Rectal smooth muscle tissue (tissue), 1 donor: ENCODE measurements around the gene PPCS.

Experiments
- H3K27ac ChIP-seq: one replicate; pipeline ENCODE4 v1.7.0; 2013; ENCODE audit warnings: low read depth, low read length, inconsistent platforms
- H3K27me3 ChIP-seq: one replicate; pipeline ENCODE4 v1.7.0; 2013; ENCODE audit warnings: low read length; ENCODE audit not compliant: control insufficient read depth, insufficient read depth
- H3K36me3 ChIP-seq: one replicate; pipeline ENCODE4 v1.7.0; 2013; ENCODE audit warnings: low read length; ENCODE audit not compliant: control insufficient read depth, insufficient read depth
- H3K4me1 ChIP-seq: one replicate; pipeline ENCODE4 v1.7.0; 2013; ENCODE audit warnings: low read length; ENCODE audit not compliant: control insufficient read depth, insufficient read depth
- H3K4me3 ChIP-seq: one replicate; pipeline ENCODE4 v1.7.0; 2013; ENCODE audit warnings: low read length
- H3K9ac ChIP-seq: one replicate; pipeline ENCODE4 v1.7.0; 2013; ENCODE audit warnings: low read length

The PPCS gene

DNA sequence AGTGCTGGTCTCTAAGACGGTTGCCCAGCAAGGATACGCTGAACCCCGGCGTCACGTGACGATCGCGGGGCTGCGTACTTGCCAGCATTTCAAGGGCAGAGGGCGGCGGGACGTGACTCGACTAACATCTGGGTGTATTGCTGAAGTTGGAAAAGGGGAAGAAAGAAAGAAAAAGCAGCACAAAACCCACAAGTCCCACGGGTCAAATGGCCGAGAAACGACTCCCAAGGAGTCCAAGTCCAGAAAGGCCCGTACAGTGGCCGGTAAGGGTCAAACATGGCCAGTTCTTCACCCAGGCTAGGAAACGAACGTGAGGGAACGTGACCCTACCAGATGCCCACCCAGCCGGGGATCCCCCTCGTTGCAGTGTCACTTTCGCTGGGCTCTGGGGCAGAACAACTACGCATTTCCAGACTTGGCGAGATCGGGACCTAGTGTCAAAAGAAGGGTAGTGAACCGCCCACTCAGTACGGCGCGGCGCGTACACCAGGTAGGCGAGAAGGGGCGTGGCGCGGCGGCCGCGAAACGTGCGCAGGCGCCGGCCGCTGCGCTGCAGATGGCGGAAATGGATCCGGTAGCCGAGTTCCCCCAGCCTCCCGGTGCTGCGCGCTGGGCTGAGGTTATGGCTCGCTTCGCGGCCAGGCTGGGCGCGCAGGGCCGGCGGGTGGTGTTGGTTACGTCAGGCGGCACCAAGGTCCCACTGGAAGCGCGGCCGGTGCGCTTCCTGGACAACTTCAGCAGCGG lies at the start of gene PPCS, which contains the start of gene ZMYND12:
Gene PPCS (plus strand): TSS at position 534 of the 744 bp plus-strand sequence. CDS start 23 bp downstream, at position 557.
Gene ZMYND12 (minus strand): TSS at position 13 of the 744 bp plus-strand sequence. CDS start 25 bp downstream, outside the sequence.
- Histone ChIP-seq H3K9ac (peak within 1 kb of the TSS; percentile 88), H3K27me3 (no peaks in the 10 kb centered on the region), H3K4me1 (peaks cover 5% of the 10 kb centered on the region), H3K36me3 (no peaks in the 10 kb centered on the region), H3K4me3 (peak within 1 kb of the TSS; percentile 97), H3K27ac (peak within 1 kb of the TSS; percentile 93)

DNA sequence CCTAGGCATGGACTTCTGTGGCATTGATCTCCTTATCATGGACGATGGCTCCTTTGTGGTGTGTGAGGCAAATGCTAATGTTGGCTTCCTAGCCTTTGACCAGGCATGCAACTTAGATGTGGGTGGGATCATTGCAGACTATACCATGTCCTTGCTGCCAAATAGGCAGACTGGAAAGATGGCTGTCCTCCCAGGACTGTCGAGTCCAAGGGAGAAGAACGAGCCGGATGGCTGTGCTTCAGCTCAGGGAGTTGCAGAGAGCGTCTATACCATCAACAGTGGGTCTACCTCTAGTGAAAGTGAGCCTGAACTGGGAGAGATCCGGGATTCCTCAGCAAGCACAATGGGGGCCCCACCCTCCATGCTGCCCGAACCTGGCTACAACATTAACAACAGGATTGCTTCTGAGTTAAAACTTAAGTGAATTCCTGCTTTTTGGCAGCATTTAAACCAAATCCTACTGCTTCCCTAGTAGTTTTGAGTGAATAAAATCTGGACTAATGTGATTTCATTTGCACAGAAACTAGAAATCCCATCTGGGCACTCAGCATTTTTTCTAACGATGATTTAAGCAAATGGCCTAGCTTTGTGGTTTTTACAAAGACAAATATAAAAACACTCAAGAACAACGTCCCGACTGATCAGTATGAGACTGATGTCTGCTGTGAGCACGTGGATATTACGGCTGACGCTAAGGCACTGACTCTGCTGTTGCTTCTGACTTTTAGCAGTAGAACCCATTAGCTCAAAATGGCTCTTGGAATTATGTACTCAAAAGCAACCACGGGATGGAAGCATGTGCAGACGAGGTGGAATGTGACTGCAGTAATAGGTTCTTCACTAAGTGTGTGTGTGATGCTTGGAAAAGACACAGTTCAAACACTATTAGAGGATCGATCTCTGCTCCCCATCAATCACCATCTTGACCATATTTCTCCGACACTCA lies 41.5 kb upstream of the PPCS start:
- Histone ChIP-seq H3K27me3 (no peaks in the 10 kb centered on the region), H3K36me3 (no peaks in the 10 kb centered on the region), H3K9ac (no peak overlapping the region), H3K27ac (no peak overlapping the region), H3K4me1 (peaks cover 7% of the 10 kb centered on the region), H3K4me3 (no peak overlapping the region)

DNA sequence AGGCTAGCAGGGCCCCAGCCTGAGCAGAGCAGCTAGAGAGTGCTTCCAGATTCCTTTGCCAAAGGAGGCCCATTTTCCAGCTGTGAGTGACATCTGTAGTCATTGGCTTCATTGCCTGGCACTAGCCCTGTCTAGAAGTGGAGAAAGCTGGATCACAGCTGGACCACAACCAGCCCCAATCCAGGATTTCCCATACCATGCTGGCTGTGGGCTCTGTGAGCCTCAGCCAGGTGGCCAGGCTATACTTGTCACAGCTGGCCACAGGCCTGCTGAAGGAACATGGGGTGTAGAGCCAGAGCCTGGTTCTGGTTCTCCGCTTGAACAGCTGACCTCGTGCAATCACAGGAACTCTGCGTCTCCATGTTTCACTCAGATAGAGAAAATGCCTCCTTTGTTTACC lies 39.2 kb upstream of the PPCS start:
- H3K36me3 ChIP-seq: no peaks in the 10 kb centered on the region
- H3K4me1 ChIP-seq: peaks cover 24% of the 10 kb centered on the region
- no peaks in the 10 kb centered on the region for H3K27me3 ChIP-seq
- no peak overlapping the region for H3K9ac ChIP-seq
- no peak overlapping the region for H3K27ac ChIP-seq
- H3K4me3 ChIP-seq: no peak overlapping the region

DNA sequence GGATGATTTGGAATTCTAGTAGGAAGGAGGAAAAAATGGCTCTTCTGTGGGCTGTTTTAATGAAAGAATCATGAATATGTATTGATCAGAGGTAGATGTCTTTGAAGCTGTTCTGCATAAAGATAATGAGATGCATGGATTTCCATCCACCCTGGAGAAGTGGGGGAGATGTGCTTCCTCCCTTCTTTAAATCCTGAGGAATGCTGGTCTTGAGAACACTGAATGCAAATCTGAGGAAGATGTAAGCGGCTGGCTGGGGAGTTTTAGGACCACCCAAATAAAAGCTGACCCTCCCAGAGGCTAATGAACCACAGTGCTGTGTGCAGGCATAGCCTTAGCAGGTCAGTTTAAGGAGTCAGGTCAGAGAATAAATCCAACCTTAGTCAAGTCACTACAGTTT lies 37.8 kb upstream of the PPCS start:
- no peaks in the 10 kb centered on the region for H3K36me3 ChIP-seq
- peaks cover 24% of the 10 kb centered on the region for H3K4me1 ChIP-seq
- H3K27me3 ChIP-seq: no peaks in the 10 kb centered on the region
- H3K27ac ChIP-seq: no peak overlapping the region
- H3K4me3 ChIP-seq: no peak overlapping the region
- H3K9ac ChIP-seq: no peak overlapping the region

DNA sequence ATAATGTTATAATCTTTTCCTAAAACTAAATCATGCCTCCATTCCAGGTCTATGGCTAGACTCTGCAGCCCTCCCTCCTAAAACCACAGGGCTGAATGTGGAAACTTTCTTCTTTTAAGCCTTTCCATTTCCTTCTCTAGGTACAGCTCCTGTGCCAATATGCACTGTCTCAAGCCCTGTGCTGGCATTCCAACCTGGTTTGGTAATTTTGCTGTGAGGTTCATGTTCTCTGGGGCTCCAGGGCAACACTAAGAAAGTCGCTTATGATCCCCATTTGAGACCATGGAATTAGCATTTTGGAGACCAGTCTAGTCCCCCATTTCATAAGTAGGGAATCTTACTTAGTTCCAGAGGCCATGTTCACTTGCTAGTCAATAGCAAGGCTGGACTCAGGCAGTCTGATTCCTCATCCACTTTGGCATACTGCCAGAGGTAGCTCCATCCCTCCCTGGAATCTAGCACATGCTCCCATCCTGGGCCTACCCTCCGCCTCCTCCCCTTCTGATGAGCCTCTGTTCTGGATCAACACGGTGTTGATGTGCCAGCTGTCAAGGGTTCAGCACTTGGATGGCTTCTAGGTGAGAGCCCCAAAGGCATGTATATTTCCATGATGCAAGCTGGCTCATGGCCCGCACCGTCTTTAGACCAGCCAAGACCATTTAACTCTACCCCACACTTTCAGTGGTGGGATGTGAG lies 37.1 kb upstream of the PPCS start:
- Histone ChIP-seq H3K36me3 (no peaks in the 10 kb centered on the region), H3K4me3 (no peak overlapping the region), H3K4me1 (peaks cover 24% of the 10 kb centered on the region), H3K9ac (no peak overlapping the region), H3K27me3 (no peaks in the 10 kb centered on the region), H3K27ac (peak overlapping the region; percentile 81)

DNA sequence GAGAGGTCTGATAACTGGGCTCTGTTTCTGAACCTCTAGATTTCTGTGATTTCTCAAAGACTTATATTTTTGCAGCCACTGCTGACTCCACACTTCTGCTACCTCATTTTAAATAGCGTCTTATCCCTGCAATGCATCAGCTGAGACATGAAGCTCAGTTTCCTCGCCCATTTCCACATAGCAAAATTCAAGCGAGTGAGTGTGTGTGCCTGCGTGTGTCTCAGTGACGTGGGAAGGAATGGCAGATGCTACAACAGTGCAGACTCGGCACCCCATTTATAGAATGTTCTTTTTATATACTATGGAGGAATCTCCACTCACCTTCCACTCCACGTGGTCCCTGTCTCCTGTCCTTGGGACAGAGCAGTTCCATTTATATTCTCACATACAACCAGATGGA lies 36.2 kb upstream of the PPCS start:
- H3K4me3 ChIP-seq: no peak overlapping the region
- no peaks in the 10 kb centered on the region for H3K36me3 ChIP-seq
- no peaks in the 10 kb centered on the region for H3K27me3 ChIP-seq
- peak overlapping the region; percentile 81 for H3K27ac ChIP-seq
- H3K4me1 ChIP-seq: peaks cover 24% of the 10 kb centered on the region
- no peak overlapping the region for H3K9ac ChIP-seq

DNA sequence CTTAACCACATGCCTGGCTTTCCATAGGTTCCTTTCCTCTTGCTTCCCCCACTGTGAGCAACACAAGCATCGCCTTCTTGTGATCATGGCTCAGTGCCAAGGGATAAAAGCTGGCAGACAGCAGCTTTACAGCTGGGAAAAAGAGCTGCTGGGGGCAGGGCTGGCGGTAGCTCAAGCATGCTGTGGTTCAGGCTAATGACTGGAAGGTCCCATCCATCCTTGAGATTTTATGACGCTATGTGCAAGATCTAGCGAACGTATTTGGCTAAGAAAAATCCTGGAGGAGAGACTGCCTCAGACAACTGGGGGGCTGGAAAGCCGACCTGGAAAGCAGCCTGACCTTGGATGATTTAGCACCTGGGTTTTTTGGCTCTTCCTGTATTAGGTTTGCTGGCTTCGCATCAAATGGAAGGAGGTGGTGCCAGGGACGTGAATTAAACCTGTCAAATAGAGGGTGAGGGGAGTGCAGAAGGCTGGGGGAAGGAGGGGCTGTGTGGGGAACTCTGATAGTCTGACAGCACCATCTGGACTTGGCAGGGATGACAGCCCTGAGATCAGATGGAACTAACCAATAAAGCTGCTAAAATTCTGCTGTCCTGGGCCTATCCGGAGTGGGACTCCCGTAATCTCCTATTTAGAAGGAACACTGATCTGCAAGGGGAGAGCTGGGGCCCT lies 35.3 kb upstream of the PPCS start:
- Histone ChIP-seq H3K9ac (no peak overlapping the region), H3K27me3 (no peaks in the 10 kb centered on the region), H3K4me1 (peaks cover 24% of the 10 kb centered on the region), H3K36me3 (no peaks in the 10 kb centered on the region), H3K4me3 (peak overlapping the region; percentile 22), H3K27ac (peak overlapping the region; percentile 81)

DNA sequence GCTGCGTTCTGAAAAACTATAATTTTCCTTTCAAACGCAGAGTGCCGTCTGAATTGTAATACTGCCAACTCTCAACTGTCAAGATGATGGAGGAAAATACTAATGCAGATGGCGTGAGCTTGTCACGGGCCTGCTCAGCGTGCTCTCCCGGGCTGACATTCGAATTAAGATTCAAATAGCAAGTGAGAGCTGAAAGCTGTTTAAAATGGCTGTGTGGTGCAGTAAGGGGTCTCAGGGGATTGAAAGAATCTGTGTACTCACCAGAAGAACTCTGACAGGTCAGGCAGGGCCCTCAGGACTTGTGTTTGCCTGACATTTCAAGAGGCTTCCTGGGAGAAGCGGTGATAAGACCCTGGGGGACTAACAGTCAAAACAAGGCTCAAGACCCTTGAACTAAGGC lies 33.6 kb upstream of the PPCS start:
- Histone ChIP-seq H3K27me3 (no peaks in the 10 kb centered on the region), H3K4me1 (peaks cover 24% of the 10 kb centered on the region), H3K4me3 (no peak overlapping the region), H3K36me3 (no peaks in the 10 kb centered on the region), H3K9ac (no peak overlapping the region), H3K27ac (no peak overlapping the region)

DNA sequence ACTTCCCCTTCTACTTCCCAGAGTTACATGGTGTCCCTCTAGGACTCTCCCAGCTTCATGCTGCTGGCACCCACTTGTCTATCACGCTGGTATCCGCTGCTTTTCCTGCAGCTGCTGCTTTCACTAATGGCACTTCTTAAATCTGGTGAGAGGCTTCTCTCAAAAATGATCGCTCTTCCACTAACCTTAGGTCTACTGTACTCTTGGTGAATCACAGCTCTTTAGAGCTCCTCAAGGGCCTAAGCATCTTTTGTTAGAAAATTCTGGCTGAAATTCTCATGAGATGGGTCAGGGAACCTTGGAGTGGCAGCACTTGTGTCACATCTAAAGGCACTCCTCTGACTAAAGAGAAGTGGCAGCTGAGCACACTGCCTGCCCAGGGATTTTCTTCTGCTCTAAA lies 32.7 kb upstream of the PPCS start:
- Histone ChIP-seq H3K27me3 (no peaks in the 10 kb centered on the region), H3K9ac (no peak overlapping the region), H3K27ac (no peak overlapping the region), H3K4me3 (no peak overlapping the region), H3K36me3 (no peaks in the 10 kb centered on the region), H3K4me1 (peaks cover 24% of the 10 kb centered on the region)

DNA sequence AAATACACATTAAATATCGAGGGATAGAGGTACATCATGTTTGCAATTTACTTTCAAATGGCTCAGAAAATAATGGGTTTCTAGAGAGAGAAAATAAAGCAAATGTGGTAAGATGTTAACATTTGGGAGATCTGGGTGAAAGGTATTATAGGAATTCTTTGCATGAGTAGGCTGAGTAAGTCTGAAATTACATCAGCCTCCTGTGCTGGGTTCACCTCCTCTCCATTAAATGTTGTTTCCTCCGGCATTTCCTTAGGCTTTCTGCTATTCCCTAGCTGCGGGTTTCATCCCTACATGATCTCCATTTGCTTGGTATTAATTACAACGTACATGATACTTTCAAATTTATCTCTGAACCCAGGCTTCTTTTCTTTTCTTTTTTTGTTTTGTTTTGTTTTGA lies 32.1 kb upstream of the PPCS start:
- Histone ChIP-seq H3K36me3 (no peaks in the 10 kb centered on the region), H3K27me3 (no peaks in the 10 kb centered on the region), H3K9ac (no peak overlapping the region), H3K27ac (no peak overlapping the region), H3K4me1 (peaks cover 22% of the 10 kb centered on the region), H3K4me3 (no peak overlapping the region)

DNA sequence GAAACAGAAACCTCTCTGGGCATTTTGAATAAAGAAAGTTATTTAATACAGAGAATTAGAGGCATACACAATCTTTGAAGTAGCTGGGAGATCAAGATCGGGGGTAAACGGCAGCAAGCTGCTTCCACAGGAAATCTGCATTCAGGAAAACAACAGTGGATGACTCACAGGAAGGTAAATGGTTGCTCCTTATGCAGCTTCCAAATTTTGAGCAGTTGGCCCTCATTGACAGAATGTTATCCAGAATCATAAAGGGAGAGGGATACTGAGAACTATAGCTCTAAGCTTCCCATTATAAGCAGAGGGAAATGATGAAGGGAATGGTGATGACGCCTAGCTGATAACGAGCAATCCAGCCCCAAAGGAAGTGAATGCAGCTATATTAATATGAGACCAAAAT lies 29.1 kb upstream of the PPCS start:
- H3K27ac ChIP-seq: no peak overlapping the region
- H3K9ac ChIP-seq: no peak overlapping the region
- H3K4me1 ChIP-seq: no peaks in the 10 kb centered on the region
- H3K36me3 ChIP-seq: no peaks in the 10 kb centered on the region
- no peak overlapping the region for H3K4me3 ChIP-seq
- H3K27me3 ChIP-seq: no peaks in the 10 kb centered on the region

DNA sequence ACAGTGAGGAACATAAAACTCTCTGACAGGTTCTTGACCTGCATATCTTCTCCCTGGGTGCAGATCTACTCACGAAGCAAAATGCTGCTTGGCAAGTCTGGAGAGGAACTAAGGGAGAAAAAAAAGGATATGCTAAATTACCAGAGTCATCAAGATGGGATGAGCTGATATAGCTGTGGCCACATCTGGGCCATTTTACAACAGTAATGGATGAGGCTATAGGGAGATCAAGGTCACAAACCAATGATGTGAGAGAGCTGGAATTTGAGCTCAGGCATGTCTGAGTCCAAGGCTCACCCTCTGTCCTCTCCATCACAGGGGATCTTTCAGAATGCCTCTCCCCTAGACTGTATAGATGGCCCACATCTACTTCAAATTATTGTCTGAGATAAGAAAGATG lies 26.7 kb upstream of the PPCS start:
- Histone ChIP-seq H3K27ac (no peak overlapping the region), H3K4me3 (no peak overlapping the region), H3K9ac (no peak overlapping the region), H3K27me3 (no peaks in the 10 kb centered on the region), H3K4me1 (no peaks in the 10 kb centered on the region), H3K36me3 (no peaks in the 10 kb centered on the region)
